GM21390 (cell line): Measurements from ENCODE around the gene PPDPF.
A peak's percentile ranks its signal among the peaks of the same experiment; 100 is the strongest.
"Not testable (repeated sequence)": the region's sequence is repeated elsewhere in the genome, so short reads cannot be mapped to it uniquely, and the experiment has no call there.

ENCODE experiments used
- ATAC-seq: cut with Tn5 transposase; IDR thresholded peaks from one replicate; pipeline ENCODE4 v1.9.1; 2021; ENCODE audit not compliant: unreplicated experiment

The PPDPF gene

GRCh38 chr20:63520504-63520933 is at the start of gene PPDPF:
Gene PPDPF, plus strand, starts transcription at chr20:63520765. Its CDS starts 544 bp downstream, at chr20:63521309.
- ATAC-seq = peak; percentile 63

GRCh38 chr20:63471002-63471716 is 49.4 kb upstream of the PPDPF start:
- no peak for ATAC-seq

GRCh38 chr20:63471717-63471980 is 48.9 kb upstream of the PPDPF start:
- ATAC-seq = no peak

- ATAC-seq = no peak
Measured at GRCh38 chr20:63471981-63472831, 48.4 kb upstream of the PPDPF start, which contains the start of gene KCNQ2. Gene KCNQ2, minus strand, starts transcription at chr20:63472655. Its CDS starts 192 bp downstream, at chr20:63472463.

- no peak for ATAC-seq
Measured at GRCh38 chr20:63472862-63473390, 47.6 kb upstream of the PPDPF start.

- ATAC-seq = no peak
Measured at GRCh38 chr20:63473555-63474449, 46.8 kb upstream of the PPDPF start.

- ATAC-seq = no peak
Measured at GRCh38 chr20:63475209-63475608, 45.4 kb upstream of the PPDPF start.

GRCh38 chr20:63477061-63477616 is 43.4 kb upstream of the PPDPF start:
- ATAC-seq = no peak

- no peak for ATAC-seq
Measured at GRCh38 chr20:63477944-63478343, 42.6 kb upstream of the PPDPF start.

- ATAC-seq = no peak
Measured at GRCh38 chr20:63478346-63479302, 41.9 kb upstream of the PPDPF start.

- ATAC-seq = not testable (repeated sequence)
Measured at GRCh38 chr20:63479695-63480419, 40.7 kb upstream of the PPDPF start.

- ATAC-seq = no peak
Measured at GRCh38 chr20:63481503-63481902, 39.1 kb upstream of the PPDPF start.

- ATAC-seq = no peak
Measured at GRCh38 chr20:63482021-63482587, 38.5 kb upstream of the PPDPF start.

- no peak for ATAC-seq
Measured at GRCh38 chr20:63483834-63484233, 36.7 kb upstream of the PPDPF start.

GRCh38 chr20:63484236-63484635 is 36.3 kb upstream of the PPDPF start:
- no peak for ATAC-seq

- ATAC-seq = no peak
Measured at GRCh38 chr20:63484651-63485403, 35.7 kb upstream of the PPDPF start.

GRCh38 chr20:63486300-63486855 is 34.2 kb upstream of the PPDPF start:
- no peak for ATAC-seq
